NK-92 treated with Interleukin-12 subunit alpha and Interleukin-12 subunit beta, amount 100 ng/mL, for 24 hours (cell line): ENCODE measurements around the gene NAP1L3.

Experiments used
- DNase-seq: peaks from one replicate; lab custom pipeline; 2025; lab: John Stamatoyannopoulos, UW

Gene NAP1L3

GRCh38 chrX:93673056-93673868 lies at the start of gene NAP1L3:
TSS of gene NAP1L3 (minus strand) at chrX:93673578. CDS start at chrX:93673304, 274 bp downstream.
- DNase-seq = no peak

GRCh38 chrX:93711076-93711475 lies 37.7 kb upstream of the NAP1L3 start:
- no peak for DNase-seq

- no peak for DNase-seq
Measured at GRCh38 chrX:93703701-93704100, 30.3 kb upstream of the NAP1L3 start.

- no peak for DNase-seq
Measured at GRCh38 chrX:93695981-93696380, 22.6 kb upstream of the NAP1L3 start.

GRCh38 chrX:93673869-93674271 lies 492 bp upstream of the NAP1L3 start, which contains the start of gene FAM133A:
TSS of gene FAM133A (plus strand) at chrX:93674206. CDS start at chrX:93709420, 35,214 bp downstream.
- no peak for DNase-seq

- no peak for DNase-seq
Measured at GRCh38 chrX:93660575-93660974, 12.8 kb downstream of the NAP1L3 start.

GRCh38 chrX:93649381-93649780 lies 24.0 kb downstream of the NAP1L3 start:
- DNase-seq = no peak

GRCh38 chrX:93637591-93637990 lies 35.8 kb downstream of the NAP1L3 start:
- no peak for DNase-seq
